Measurements from ENCODE around the gene PHACTR2. TPM values are rescaled to one million over a fixed set of nuclear protein-coding genes. Genes with fewer than 3 reads are reported as not detected.
"Not testable (repeated sequence)": the region's sequence is repeated elsewhere in the genome, so short reads cannot be mapped to it uniquely, and the experiment has no call there.

PHACTR2 gene
- total RNA-seq, 1 experiment from 2014 or later = 32.0 TPM

GRCh38 chr6:143766185-143766553, 88.4 kb downstream of the PHACTR2 start:
- DNase-seq (ENCODE audit: low read depth) = no peak

DNA sequence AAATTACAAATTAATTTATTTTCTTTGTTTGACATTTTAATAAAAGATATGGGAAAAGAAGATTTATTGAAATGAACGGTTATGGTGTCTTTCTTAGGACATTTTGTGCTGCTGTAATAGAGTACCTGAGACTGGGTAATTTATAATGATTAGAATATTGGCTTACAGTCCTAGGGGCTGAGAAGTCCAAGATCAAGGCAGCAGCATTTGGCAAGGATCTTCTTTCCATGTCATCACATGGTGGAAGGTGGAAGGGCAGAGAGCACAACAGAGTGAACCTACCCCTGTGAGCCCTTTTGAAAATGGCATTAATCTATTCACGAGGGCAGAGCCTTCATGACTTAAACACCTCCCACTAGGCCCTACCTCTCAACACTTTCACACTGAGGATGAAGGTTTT, 89.7 kb downstream of the PHACTR2 start:
- DNase-seq (ENCODE audit: low read depth) = no peak

DNA sequence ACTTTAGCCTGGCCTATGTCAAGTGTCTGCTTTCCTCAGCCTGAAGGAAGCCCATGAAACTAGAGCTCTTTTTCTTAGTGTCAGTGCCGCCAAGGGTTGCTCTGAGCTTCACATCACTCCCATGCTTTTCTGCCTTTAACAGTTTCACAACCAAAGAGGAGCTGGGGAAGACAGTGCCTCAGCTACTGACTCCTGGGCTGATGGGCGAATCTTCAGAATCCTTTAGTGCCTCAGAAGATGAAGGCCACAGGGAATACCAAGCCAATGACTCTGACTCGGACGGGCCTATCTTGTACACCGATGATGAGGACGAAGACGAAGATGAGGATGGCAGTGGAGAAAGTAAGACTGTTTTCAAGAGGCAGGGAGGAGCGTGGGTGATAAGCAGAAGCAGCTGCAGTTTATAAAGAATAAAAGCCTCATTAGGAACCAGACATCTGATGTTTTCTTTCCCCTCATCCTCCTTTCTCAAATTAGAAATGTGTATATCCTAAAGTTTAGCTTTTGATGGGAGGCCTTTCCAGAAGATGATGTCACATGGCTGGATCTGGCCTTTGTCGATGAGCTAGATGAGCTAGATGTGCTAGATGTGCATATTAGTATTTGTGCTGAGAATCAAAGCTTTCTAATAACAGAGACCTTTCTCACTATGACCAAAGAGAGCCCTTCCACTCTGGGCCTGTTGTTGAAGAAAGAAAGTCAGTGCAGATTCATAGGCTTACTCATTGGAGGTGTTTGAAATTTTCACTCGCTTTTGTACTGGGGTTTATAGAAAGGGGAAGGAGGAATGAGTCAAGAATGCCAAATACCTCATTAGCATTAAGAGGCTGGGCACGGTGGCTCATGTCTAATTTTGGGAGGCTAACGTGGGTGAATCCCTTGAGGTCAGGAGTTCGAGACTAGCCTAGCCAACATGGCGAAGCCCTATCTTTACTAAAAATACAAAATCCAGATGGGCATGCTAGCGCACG, 94.6 kb downstream of the PHACTR2 start:
- no peak for DNase-seq (ENCODE audit: low read depth)

DNA sequence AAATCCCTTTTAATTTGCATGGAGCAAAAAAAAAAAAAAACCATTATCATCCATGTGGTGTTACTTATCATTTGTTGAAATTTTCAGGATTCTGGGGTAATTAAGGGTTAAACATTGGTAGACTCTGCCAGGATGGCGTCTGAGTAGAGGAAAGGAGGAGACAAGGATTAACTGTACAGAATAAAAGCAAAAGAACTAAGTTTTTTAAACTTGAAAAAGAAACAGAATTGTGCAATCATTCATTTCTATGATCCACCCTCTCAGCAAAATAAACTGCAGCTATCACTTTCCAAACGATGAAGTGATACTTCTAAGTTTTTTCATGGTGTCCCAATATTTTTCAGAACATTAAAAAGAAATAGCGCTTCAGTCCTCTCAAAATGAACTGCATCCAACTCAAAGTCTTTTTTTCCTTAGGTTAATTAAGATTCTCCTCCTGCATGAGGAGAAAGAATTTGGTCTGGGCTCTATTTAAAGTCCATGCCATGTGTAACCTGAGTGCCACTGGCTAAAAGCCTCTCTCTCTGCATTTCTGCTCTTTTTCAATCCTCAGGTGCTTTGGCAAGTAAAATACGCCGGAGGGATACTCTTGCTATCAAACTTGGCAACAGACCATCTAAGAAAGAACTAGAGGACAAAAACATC, 95.9 kb downstream of the PHACTR2 start:
- no peak for DNase-seq (ENCODE audit: low read depth)

DNA sequence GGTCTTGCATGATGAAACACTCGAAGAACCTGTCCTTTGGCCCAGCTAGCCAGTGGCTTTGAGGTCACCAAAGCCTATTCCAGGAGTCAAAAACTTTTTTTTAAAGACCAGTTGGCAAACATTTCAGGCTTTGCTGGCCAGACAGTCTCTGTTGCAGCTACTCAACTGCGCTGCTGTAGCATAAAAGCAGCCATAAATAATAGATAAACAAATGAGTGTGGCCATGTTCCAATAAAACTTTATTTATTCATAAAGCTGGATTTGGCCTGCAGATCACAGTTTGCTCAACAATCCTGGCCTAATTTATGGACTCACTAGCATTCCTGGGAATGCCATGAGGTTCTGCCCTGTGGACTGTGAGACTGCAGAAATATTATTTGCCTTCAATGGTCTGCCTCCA, 96.6 kb downstream of the PHACTR2 start:
- DNase-seq (ENCODE audit: low read depth) = no peak

DNA sequence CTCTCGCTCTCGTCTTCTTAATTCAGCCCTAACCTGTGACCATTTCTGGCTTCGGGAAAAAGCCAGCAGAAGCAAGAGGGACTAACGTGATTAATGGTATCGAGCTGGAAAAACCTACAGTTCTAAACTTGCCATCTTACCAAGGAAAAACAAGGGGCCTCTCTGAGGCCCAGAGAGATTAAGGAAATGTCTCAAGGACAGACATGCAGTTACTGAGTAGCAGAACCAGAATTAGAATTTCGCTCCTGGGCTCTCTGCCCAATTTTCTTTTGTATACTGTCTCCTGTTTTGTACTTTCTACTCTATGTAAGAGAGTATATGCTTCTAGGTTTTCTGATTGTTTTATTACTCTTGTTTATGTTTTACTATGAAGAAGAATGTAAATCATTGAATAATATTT, 97.6 kb downstream of the PHACTR2 start:
- DNase-seq (ENCODE audit: low read depth) = no peak

- DNase-seq (ENCODE audit: low read depth) = no peak
Observed at GRCh38 chr6:143778926-143779325, 101.2 kb downstream of the PHACTR2 start.

DNA sequence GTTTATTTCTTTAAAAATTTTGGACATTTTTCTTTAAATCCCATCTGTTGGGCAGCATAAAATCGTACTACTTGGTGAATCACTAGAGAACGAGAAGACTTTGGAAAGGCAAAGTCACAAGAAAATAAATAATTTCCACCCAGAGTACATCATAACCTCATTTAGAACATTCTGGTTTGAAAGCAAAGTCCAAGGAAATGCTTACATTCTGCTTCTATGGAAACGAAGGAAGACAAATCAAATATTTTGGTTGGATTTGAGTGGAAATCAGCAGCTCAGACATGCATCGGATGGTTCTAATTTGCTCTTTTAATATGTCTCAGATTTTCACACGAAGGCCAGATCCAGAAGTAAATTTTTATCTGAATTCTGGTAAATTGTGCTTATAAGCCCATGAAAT, 104.7 kb downstream of the PHACTR2 start:
- DNase-seq (ENCODE audit: low read depth) = no peak

DNA sequence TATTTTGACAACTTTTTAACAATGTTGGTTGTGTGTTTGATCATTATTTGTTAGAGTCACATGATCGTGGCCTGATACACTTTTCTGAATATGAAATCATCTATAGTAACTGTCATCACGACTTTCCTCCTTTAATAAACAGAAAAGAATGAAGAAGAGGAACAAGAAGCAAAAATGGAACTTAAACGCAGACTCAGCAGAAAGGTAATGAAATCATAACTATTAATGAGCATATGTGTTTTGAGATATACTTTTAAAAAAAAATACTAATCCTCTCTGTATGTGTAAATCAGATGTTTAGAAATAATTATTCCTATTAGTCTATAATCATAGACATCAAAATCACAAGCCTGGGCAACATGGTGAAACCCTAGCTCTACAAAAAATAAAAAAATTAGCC, 105.3 kb downstream of the PHACTR2 start:
- no peak for DNase-seq (ENCODE audit: low read depth)

DNA sequence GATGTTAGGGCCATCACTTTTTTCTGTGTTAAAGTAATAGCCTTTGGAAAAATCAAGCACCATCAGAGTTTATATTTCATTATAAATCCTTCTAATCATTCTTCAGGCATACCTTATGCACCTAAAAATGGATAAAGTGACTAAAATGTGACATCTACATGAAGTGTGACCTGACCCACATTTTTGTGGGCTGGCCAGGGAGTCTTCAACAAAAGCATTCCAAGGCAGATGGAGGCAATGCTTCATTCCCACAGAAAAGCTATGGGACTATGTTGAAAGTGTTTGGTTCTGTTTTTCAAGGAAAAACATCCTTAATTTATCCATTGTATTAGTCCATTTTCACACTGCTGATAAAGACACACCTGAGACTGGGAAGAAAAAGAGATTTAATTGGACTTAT, 106.6 kb downstream of the PHACTR2 start:
- no peak for DNase-seq (ENCODE audit: low read depth)

- DNase-seq (ENCODE audit: low read depth) = not testable (repeated sequence)
Observed at GRCh38 chr6:143786371-143786770, 108.6 kb downstream of the PHACTR2 start.

DNA sequence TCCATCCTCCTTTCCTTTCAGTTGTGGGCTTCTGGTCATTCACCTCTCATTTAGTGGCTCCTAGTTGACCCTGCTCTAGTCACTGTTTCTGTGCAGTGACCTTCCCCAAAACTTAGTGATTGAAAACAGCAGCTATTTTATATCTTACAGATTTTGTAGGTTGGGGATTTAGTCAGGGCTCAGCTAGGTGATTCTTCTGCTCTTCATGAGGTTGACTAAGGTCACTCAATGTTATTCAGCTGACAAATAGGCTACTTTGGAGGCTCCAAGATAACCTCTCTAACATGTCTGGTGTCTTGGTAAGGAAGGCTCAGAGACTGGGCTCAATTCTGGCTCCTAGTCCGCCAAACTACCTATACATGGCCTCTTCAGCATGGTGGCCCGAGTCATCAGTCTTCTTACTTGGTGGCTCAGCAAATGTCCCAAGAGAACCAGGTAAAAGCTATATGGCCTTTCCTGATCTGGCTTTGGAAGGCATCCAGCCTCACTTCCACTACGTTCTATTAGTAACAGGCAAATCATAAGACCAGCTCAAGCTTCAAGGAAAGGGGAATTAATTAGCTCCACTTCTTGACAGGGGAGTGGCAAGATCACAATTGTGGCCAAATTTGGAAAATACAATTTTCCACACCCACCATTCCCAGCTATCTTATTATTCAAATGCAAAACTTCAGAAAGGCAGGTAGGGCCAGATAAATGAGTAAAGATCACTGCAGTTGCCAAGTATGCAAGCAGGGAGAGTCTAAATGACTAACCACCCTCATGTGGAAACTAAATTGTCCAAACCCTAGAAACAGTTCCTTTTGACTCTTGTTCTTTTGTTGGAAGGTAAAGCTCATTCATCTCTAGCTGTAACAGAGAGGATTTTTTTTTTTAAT, 114.9 kb downstream of the PHACTR2 start:
- no peak for DNase-seq (ENCODE audit: low read depth)

GRCh38 chr6:143793280-143793619, 115.5 kb downstream of the PHACTR2 start:
- no peak for DNase-seq (ENCODE audit: low read depth)

- not testable (repeated sequence) for DNase-seq (ENCODE audit: low read depth)
Observed at GRCh38 chr6:143796551-143796950, 118.8 kb downstream of the PHACTR2 start.

DNA sequence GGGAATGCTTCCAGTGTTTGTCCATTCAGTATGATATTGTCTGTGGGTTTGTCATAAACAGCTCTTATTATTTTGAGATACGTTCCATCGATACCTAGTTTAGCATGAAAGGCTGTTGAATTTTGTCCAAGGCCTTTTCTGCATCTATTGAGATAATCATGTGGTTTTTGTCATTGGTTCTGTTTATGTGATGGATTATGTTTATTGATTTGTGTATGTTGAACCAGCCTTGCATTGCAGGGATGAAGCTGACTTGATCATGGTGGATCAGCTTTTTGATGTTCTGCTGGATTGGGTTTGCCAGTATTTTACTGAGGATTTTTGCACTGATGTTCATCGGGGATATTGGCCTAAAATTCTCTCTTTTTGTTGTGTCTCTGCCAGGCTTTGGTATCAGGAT, 120.7 kb downstream of the PHACTR2 start:
- not testable (repeated sequence) for DNase-seq (ENCODE audit: low read depth)

DNA sequence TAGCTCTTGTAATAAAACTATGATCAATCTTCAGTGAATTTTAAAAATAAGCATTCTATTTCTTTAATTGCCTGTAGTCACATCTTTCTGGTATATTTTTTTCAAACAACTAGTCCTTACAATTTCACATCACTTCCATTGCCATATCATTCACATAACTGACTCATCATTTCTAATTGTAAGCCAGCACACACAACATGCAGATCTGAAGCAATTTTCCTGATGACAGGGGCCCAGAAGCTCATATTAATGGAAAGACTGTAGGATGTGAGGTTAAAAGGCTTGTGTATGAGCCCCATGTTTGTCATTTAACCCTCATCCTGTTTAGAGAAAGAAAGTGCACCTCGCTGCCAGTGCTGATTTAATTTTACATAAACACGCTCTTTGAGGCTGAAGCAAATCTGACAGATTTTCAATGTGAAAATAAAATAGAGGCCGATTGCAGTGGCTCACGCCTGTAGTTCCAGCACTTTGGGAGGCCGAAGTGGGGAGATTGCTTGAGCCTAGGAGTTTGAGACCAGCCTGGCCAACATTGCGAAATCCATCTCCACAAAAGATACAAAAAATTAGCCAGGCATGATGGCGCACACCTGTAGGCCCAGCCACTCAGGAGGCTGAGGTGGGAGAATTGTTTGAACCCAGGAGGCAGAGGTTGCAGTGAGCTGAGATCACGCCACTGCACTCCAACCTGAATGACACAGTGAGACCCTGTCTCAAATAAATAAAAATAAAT, 125.2 kb downstream of the PHACTR2 start:
- no peak for DNase-seq (ENCODE audit: low read depth)

- no peak for DNase-seq (ENCODE audit: low read depth)
Observed at GRCh38 chr6:143803769-143804568, 126.2 kb downstream of the PHACTR2 start.

DNA sequence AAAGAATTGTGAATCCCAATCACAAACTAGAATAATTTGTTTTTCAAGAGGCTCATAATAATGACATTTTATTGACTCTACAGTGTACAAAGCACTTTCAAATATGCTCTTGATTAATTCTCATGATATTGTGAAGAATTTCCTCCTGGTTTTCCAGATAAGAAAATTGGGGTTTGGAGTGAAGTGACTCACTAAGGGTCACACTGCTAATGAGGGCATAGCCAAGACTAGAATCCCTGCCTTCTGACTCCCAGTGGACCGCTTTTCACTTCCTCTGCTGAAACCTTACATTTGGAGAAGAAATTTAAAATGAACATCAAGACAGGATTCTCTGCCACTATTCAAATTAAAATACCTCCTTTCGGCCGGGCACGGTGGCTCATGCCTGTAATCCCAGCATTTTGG, 127.1 kb downstream of the PHACTR2 start:
- no peak for DNase-seq (ENCODE audit: low read depth)

GRCh38 chr6:143806282-143807102, 128.7 kb downstream of the PHACTR2 start:
- DNase-seq (ENCODE audit: low read depth) = peak; percentile 66

Measured in M059J (cell line).